Rectal smooth muscle tissue (tissue), 1 donor: ENCODE data around the gene FAM210A.

Source experiments
- H3K27ac ChIP-seq: one replicate; pipeline ENCODE4 v1.7.0; 2013; ENCODE audit warnings: low read depth, low read length, inconsistent platforms
- H3K27me3 ChIP-seq: one replicate; pipeline ENCODE4 v1.7.0; 2013; ENCODE audit warnings: low read length; ENCODE audit not compliant: control insufficient read depth, insufficient read depth
- H3K36me3 ChIP-seq: one replicate; pipeline ENCODE4 v1.7.0; 2013; ENCODE audit warnings: low read length; ENCODE audit not compliant: control insufficient read depth, insufficient read depth
- H3K4me1 ChIP-seq: one replicate; pipeline ENCODE4 v1.7.0; 2013; ENCODE audit warnings: low read length; ENCODE audit not compliant: control insufficient read depth, insufficient read depth
- H3K4me3 ChIP-seq: one replicate; pipeline ENCODE4 v1.7.0; 2013; ENCODE audit warnings: low read length
- H3K9ac ChIP-seq: one replicate; pipeline ENCODE4 v1.7.0; 2013; ENCODE audit warnings: low read length

Gene FAM210A

GRCh38 chr18:13623871-13624270 lies 102.5 kb downstream of the FAM210A start:
- no peaks in the 10 kb centered on the region for H3K4me1 ChIP-seq
- H3K9ac ChIP-seq: no peak overlapping the region

DNA sequence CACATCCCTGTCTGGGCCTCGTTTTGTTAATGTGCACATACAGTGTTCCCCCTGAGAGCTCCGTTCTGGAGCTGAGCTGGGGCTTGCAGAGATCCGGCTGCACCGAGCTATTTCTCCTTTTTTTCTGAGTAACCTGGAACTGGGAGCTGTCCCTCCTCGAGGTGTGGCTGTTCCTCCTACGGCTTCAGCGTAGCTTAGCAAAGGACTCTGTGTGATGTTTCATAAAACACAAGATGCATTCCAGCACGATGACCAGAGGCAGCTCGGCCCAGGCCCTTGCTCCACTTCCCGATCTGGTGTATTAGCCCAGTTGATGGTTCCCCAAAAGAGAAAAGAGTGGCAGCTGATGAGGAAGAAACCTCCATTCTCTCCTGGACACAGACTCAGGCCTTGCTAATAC lies 103.0 kb downstream of the FAM210A start:
- no peak overlapping the region for H3K4me3 ChIP-seq
- no peaks in the 10 kb centered on the region for H3K27me3 ChIP-seq
- no peak overlapping the region for H3K9ac ChIP-seq
- H3K36me3 ChIP-seq: no peaks in the 10 kb centered on the region
- no peak overlapping the region for H3K27ac ChIP-seq
- H3K4me1 ChIP-seq: no peaks in the 10 kb centered on the region

More at GRCh38 chr18:13623871-13624270, 102.5 kb downstream of the FAM210A start:
- H3K27ac ChIP-seq: no peak overlapping the region
- H3K4me3 ChIP-seq: no peak overlapping the region
- H3K36me3 ChIP-seq: no peaks in the 10 kb centered on the region
- no peaks in the 10 kb centered on the region for H3K27me3 ChIP-seq

DNA sequence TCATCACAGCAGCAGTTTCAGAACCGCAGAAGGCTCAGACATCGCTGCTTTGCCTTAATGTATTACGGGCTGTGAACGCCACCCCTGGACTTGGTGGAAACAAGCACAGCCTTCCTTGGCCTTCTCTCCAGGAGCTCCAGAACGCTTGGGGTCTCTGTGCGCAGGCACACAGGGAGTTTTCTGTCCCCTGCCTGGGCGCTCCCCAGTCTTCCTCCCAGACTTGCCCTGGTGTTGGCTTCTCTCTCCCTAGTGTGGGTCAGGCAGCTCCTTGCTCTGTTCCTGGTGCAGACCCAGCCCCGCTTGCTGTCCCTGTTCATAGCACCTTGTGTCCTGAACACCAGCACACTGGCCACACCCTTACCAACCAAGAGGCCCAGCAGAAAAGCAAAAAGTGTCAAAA lies 103.6 kb downstream of the FAM210A start:
- Histone ChIP-seq H3K9ac (no peak overlapping the region), H3K4me3 (no peak overlapping the region), H3K36me3 (no peaks in the 10 kb centered on the region), H3K27ac (no peak overlapping the region), H3K27me3 (no peaks in the 10 kb centered on the region), H3K4me1 (no peaks in the 10 kb centered on the region)

DNA sequence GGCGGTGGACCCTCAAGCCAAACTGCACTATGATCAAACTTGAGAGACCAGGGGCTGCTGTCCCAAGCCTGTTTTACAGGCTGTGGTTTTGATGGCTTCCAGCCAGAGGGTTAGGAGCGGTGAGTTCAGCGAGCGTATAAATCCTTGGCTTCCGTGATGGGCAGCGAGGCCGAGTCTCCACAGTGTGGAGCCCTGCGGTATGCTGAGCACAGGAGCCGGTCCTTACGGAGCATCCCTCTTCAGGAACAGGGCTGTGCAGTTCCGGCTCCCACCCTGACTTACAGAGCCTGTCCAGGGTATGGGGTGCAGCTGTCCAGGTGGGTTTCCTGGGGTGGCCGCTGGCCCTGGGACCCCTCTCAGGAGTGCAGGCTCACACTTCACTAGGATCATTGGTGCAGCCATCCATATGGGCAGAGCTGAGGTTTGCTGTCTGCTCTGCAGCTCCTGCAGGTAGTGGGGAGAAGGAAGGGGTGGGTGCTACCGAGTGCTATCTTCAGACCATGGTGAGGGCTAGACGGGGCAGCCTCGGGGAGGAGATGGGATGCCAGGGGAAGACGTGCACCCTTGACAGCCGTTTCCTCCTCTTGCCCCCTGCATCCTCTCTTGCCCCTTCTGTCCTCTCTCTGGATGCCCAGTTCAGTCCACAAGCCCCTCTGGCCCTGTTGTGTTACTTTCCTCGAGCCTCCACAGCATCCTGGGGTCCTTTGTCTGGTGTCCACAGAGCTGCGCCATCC lies 104.3 kb downstream of the FAM210A start:
- no peak overlapping the region for H3K27ac ChIP-seq
- no peak overlapping the region for H3K9ac ChIP-seq
- H3K27me3 ChIP-seq: no peaks in the 10 kb centered on the region
- H3K4me3 ChIP-seq: no peak overlapping the region
- no peaks in the 10 kb centered on the region for H3K4me1 ChIP-seq
- H3K36me3 ChIP-seq: no peaks in the 10 kb centered on the region

DNA sequence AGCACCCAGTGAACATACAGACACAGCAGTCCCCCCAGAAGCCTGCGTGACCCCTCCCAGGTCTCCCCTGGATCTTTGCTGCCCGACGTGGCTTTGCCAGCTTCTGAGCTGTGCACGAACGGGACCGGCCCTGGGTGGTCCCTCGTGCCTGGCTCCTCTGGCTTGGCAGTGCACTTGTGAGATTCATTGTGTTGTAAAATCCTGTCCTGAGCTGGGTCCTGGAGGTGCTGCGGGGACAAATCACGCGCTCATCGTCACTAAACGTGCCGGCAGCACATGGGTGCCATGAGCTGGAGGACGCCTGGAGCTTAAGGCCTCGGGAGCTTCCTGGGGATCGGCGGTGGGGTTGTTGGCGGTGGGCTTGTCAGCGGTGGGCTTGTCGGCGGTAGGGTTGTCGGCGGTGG lies 104.9 kb downstream of the FAM210A start:
- Histone ChIP-seq H3K36me3 (no peaks in the 10 kb centered on the region), H3K4me1 (no peaks in the 10 kb centered on the region), H3K27me3 (no peaks in the 10 kb centered on the region), H3K9ac (no peak overlapping the region), H3K4me3 (no peak overlapping the region), H3K27ac (no peak overlapping the region)

DNA sequence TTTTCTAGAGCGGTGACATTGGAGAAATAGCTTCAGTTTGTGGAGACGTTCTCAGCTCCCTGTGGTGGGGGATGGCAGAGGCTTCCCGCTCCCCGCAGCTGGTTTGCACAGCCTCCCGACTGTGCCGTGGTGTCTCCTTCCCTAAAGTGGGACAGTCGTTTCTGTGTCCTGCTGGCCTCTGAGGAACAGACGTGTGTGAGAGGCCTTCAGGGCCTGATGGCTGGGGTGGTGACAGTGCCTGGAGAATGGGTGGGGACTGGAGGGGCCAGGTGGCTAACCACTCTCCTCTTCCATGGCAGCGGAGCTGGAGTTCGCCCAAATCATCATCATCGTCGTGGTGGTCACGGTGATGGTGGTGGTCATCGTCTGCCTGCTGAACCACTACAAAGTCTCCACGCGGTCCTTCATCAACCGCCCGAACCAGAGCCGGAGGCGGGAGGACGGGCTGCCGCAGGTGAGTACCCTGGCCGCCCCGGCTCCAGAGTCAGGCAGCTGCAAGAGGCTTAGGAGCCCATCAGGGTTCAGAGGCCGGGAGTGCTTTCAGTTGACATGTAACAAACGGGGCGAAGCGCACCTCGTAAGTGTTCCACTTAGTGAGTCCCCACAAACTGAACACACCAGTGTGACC lies 105.4 kb downstream of the FAM210A start:
- Histone ChIP-seq H3K36me3 (no peaks in the 10 kb centered on the region), H3K9ac (no peak overlapping the region), H3K4me3 (no peak overlapping the region), H3K27ac (no peak overlapping the region), H3K4me1 (no peaks in the 10 kb centered on the region), H3K27me3 (no peaks in the 10 kb centered on the region)

DNA sequence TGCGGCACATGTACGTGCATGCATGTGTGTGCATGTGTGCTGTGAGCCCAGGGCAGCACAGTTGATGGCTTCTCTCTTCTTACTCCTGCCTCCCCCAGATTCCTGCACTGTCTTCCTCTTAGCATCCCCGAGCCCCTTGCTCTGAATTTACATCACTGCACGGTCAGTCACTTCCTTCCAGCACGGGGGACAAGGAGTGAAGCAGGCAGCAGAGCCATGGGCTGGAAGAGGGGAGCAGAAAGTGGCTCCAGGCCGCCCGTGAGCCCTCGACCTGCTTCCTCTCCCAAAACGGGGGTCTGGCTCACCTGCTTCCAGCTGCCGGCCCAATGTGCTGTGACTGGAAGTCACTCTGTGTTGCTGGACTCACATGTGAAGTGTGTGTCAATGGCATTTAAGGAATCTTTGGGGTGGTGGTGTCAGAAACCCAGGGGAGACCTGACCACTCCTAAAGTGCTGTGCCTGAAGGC lies 106.1 kb downstream of the FAM210A start:
- Histone ChIP-seq H3K9ac (no peak overlapping the region), H3K27ac (no peak overlapping the region), H3K4me1 (no peaks in the 10 kb centered on the region), H3K36me3 (no peaks in the 10 kb centered on the region), H3K4me3 (no peak overlapping the region), H3K27me3 (no peaks in the 10 kb centered on the region)

DNA sequence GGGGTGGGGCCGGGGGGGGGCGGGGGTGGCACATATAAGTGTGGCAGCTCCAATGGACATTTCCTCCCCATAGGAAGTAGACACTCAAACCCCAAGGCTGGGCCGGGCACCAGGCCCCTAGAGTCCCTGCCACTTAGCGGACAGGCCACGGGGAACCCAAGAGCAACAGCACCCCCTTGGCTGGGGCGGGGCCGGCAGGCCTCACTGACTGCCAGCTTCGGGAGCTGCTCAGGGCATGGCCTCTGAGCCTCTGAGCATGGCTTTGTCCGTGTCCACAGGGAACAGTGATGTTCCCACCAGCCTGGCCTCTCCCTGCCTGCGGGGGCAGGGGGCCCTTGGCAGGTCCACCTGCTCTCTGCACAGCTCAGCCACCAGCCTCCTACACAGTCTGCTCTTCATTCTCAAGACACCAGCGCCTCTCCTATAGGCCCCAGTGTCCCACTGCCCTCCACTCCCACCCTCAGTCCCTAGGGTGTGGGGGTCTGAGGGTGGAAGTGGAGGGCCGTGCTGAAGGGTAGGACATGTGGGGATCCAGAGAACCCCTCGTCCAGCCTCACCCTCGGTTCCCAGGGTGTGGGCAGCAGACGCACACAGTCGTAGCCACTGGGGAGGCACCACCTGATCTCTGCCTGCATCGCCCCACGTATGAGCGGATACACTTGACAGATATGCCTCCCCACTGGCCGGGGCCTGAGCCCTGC lies 106.7 kb downstream of the FAM210A start:
- Histone ChIP-seq H3K36me3 (no peaks in the 10 kb centered on the region), H3K9ac (no peak overlapping the region), H3K4me3 (no peak overlapping the region), H3K4me1 (no peaks in the 10 kb centered on the region), H3K27me3 (no peaks in the 10 kb centered on the region), H3K27ac (no peak overlapping the region)

GRCh38 chr18:13618760-13619438 lies 107.5 kb downstream of the FAM210A start:
- no peaks in the 10 kb centered on the region for H3K27me3 ChIP-seq
- no peak overlapping the region for H3K27ac ChIP-seq
- no peaks in the 10 kb centered on the region for H3K36me3 ChIP-seq
- no peak overlapping the region for H3K9ac ChIP-seq
- H3K4me1 ChIP-seq: no peaks in the 10 kb centered on the region
- H3K4me3 ChIP-seq: no peak overlapping the region

GRCh38 chr18:13617826-13618515 lies 108.4 kb downstream of the FAM210A start:
- Histone ChIP-seq H3K4me3 (no peak overlapping the region), H3K4me1 (no peaks in the 10 kb centered on the region), H3K27me3 (no peaks in the 10 kb centered on the region), H3K27ac (no peak overlapping the region), H3K9ac (no peak overlapping the region), H3K36me3 (no peaks in the 10 kb centered on the region)

DNA sequence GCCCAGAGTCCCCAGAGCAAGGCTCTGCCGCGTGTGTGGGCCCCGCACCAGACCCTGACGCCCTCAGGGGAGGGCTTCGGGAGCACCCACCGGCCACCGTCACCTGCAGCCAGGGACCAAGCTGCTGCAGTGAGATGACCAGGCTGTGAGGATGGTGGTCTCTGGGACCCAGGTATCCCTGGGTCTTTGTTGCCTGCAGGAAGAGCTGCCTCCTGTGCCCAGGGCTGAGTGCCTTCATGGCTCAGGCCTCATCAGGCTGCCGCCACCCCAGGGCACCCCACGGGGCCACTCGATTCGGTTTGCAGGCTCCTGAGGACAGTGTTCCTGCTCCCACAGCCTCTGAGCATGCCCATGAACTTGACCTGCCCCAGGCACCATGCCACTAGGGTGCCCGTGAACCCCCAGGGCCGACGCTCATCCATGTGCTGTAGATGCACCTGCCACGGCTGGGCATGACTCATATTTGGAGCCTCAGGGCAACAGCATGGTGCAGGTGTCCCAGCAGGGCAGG lies 109.8 kb downstream of the FAM210A start:
- no peaks in the 10 kb centered on the region for H3K4me1 ChIP-seq
- H3K27me3 ChIP-seq: no peaks in the 10 kb centered on the region
- no peak overlapping the region for H3K4me3 ChIP-seq
- H3K27ac ChIP-seq: no peak overlapping the region
- no peaks in the 10 kb centered on the region for H3K36me3 ChIP-seq
- no peak overlapping the region for H3K9ac ChIP-seq

DNA sequence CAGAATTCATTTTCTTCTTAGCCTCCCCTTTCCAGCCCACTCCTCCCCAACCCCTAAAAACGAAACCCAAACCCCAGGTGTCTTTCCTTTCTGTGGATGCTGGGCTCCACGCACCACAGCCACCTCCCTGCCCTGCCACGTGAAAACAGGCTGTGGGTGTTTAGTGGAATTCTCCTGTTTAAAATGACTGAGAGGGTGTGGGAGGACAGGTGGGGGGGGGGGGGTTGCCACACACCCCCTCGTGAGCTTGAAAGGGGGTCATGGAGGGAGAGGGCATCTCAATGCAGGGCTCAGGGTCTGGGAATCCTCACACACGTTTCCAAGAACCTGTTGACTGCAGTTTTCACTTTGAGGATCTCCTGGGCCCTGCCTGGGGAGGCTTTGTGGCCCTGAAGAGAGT lies 110.3 kb downstream of the FAM210A start:
- Histone ChIP-seq H3K4me3 (no peak overlapping the region), H3K4me1 (no peaks in the 10 kb centered on the region), H3K9ac (no peak overlapping the region), H3K27ac (no peak overlapping the region), H3K36me3 (no peaks in the 10 kb centered on the region), H3K27me3 (no peaks in the 10 kb centered on the region)
